OCI-LY3 (cell line): ENCODE data around the gene ETV6.

Experiments used
- CTCF ChIP-seq: fragments of 200-600, 300-600 bp; sonication (generic); IDR thresholded peaks from 2 replicates; pipeline ENCODE4 v1.5.1; 2014; ENCODE audit warnings: antibody characterized with exemption, low read length, low read depth
- EZH2phosphoT487 ChIP-seq: fragments of 200-600 bp; shearing (Covaris generic); IDR thresholded peaks from 2 replicates; pipeline ENCODE4 v1.6.1; 2018; ENCODE audit warnings: antibody characterized with exemption, mixed run types, low read depth

- TF ChIP-seq CTCF (no peak), EZH2phosphoT487 (no peak)
Measured at GRCh38 chr12:11863988-11864387, 214.5 kb downstream of the ETV6 start.
